ENCODE results near the gene FHL3.

FHL3 gene

DNA sequence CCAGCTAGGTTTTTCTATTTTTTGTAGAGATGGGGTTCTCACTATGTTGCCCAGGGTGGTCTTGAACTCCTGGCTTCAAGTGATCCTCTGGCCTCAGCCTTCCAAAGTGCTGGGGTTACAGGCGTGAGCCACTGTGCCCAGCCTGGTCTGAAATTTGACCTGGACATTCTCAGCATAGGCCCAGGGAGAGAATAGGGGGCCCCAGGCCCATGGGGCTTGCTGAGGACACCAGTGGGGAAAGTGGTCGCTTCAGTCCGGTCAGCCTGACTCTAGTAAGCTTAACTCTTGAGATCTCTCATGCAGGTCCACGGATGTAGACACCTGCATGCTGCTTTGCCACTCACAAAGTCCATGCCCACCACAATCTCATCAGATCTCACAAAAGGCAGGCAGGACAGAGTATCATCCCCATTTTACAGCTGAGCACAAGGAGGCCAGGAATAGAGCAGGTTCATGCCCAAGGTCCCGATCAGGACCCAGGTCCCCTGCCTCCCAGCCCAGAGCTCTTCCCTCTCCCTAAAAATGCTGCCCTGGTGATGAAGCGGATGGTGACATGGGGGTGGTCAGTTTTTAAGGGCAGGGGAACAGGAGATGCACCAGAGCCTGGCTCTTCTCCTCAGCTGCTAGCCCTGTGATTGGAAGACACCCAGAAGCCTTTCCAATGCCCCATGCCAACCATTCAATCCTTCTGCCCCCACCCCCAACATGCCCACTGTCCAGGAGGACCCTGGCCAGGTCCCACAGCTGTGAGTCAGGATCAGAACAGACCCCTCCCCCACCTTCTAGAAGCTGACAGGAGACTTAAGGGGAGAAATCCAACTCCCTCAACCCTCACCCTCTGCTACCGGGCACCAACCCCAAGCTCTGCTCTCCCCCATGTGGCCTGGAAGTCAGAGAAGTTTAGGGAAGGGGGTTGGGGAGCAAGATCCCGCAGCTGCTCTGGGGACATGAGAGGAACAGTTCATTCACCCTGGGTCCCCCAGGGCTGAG lies 1.8 kb downstream of the FHL3 start:
- no peaks in the 10 kb centered on the region for H3K9me3 ChIP-seq (ENCODE audit: insufficient read depth, low read length)
- H3K4me2 ChIP-seq (ENCODE audit: low read depth, low read length, poor library complexity, severe bottlenecking) = no peak overlapping the region
- no peaks in the 10 kb centered on the region for H3F3A ChIP-seq (ENCODE audit: insufficient read depth)
- no peak overlapping the region for H3K27ac ChIP-seq (ENCODE audit: low read depth, low read length)
- H3K79me2 ChIP-seq (ENCODE audit: insufficient read depth, low read length) = no peaks in the 10 kb centered on the region
- H2AFZ ChIP-seq (ENCODE audit: low read depth, low read length, severe bottlenecking) = no peak overlapping the region
- H4K20me1 ChIP-seq (ENCODE audit: low read depth, low read length) = no peaks in the 10 kb centered on the region
- H3K36me3 ChIP-seq (ENCODE audit: low read length) = no peaks in the 10 kb centered on the region
- no peaks in the 10 kb centered on the region for H3K27me3 ChIP-seq (ENCODE audit: low read length)
- H3K9me2 ChIP-seq (replicated peaks; ENCODE audit: insufficient read depth, low read length) = no peaks in the 10 kb centered on the region
- H3K9ac ChIP-seq (ENCODE audit: low read length) = no peak overlapping the region
- no peak overlapping the region for H3K4me3 ChIP-seq (ENCODE audit: insufficient read depth, low read length, poor library complexity, severe bottlenecking)
- TF ChIP-seq CTCF (IDR thresholded peaks at IDR 0.05; ENCODE audit: insufficient read depth, low read length, poor library complexity, severe bottlenecking) = no peak
- no peak for TF ChIP-seq EZH2phosphoT487 (conservative IDR thresholded peaks at IDR 0.05; ENCODE audit: low read length)

DNA sequence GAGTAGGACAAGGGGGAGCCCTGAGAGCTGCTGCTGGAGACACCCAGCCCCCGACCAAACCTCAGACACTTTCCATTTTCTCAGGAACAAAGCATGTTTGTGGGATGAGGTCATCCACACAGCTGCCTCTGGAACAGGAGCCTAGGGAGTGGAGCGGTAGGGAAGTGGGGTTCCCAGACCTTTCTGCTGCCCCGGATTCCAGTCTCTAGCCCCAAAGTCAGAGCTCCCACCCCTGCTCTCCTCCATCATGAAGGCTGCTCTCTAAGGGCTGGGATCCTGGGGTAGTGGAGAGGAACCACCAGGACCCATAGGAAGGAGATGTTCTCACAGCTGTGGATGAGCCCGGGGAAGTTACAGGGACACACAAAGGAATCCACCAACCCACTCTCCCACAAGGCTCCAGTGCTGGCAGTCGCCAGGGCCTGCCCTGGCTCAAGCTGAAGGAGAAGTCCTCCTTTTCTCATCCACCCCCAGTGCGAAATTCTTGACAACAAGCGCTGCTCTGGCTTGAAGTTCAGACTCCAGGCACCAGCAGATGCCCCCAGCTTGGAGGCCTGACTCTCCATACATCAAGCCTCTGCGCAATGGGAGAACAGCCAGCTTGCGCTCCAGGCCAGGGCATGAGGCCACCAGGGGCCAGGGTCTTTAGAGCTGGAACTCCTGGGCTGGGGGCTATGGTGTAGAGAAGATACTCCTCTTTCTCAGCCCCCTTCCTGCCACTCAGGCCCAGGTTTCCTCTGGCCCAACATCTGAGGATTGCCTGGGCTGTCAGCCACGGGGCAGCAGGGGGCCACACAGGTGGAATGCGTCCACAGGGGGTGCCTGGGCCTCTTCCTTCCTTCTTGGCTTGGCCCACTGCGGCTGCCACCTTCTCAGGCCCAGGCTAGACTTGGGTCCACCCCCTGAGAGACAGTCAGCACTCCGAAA lies 4.5 kb downstream of the FHL3 start:
- H3K36me3 ChIP-seq (ENCODE audit: low read length) = no peaks in the 10 kb centered on the region
- H3K79me2 ChIP-seq (ENCODE audit: insufficient read depth, low read length) = no peaks in the 10 kb centered on the region
- H3K9me3 ChIP-seq (ENCODE audit: insufficient read depth, low read length) = no peaks in the 10 kb centered on the region
- no peak overlapping the region for H3K4me2 ChIP-seq (ENCODE audit: low read depth, low read length, poor library complexity, severe bottlenecking)
- TF ChIP-seq CTCF (IDR thresholded peaks at IDR 0.05; ENCODE audit: insufficient read depth, low read length, poor library complexity, severe bottlenecking) (no peak), EZH2phosphoT487 (conservative IDR thresholded peaks at IDR 0.05; ENCODE audit: low read length) (no peak)
- no peak overlapping the region for H2AFZ ChIP-seq (ENCODE audit: low read depth, low read length, severe bottlenecking)
- H3K4me3 ChIP-seq (ENCODE audit: insufficient read depth, low read length, poor library complexity, severe bottlenecking) = no peak overlapping the region
- no peaks in the 10 kb centered on the region for H3F3A ChIP-seq (ENCODE audit: insufficient read depth)
- no peak overlapping the region for H3K27ac ChIP-seq (ENCODE audit: low read depth, low read length)
- no peak overlapping the region for H3K9ac ChIP-seq (ENCODE audit: low read length)
- no peaks in the 10 kb centered on the region for H4K20me1 ChIP-seq (ENCODE audit: low read depth, low read length)
- H3K9me2 ChIP-seq (replicated peaks; ENCODE audit: insufficient read depth, low read length) = no peaks in the 10 kb centered on the region
- H3K27me3 ChIP-seq (ENCODE audit: low read length) = no peaks in the 10 kb centered on the region

GRCh38 chr1:38000233-38000528 lies 5.1 kb downstream of the FHL3 start:
- H3K9me3 ChIP-seq (ENCODE audit: insufficient read depth, low read length) = no peaks in the 10 kb centered on the region
- no peak overlapping the region for H3K9ac ChIP-seq (ENCODE audit: low read length)
- no peaks in the 10 kb centered on the region for H3K27me3 ChIP-seq (ENCODE audit: low read length)
- no peak overlapping the region for H3K27ac ChIP-seq (ENCODE audit: low read depth, low read length)
- H3K4me2 ChIP-seq (ENCODE audit: low read depth, low read length, poor library complexity, severe bottlenecking) = no peak overlapping the region
- H3K79me2 ChIP-seq (ENCODE audit: insufficient read depth, low read length) = no peaks in the 10 kb centered on the region
- H4K20me1 ChIP-seq (ENCODE audit: low read depth, low read length) = no peaks in the 10 kb centered on the region
- H3K9me2 ChIP-seq (replicated peaks; ENCODE audit: insufficient read depth, low read length) = no peaks in the 10 kb centered on the region
- TF ChIP-seq EZH2phosphoT487 (conservative IDR thresholded peaks at IDR 0.05; ENCODE audit: low read length) (no peak), CTCF (IDR thresholded peaks at IDR 0.05; ENCODE audit: insufficient read depth, low read length, poor library complexity, severe bottlenecking) (no peak)
- no peaks in the 10 kb centered on the region for H3K36me3 ChIP-seq (ENCODE audit: low read length)
- no peaks in the 10 kb centered on the region for H3F3A ChIP-seq (ENCODE audit: insufficient read depth)
- H2AFZ ChIP-seq (ENCODE audit: low read depth, low read length, severe bottlenecking) = no peak overlapping the region
- no peak overlapping the region for H3K4me3 ChIP-seq (ENCODE audit: insufficient read depth, low read length, poor library complexity, severe bottlenecking)
